GM18505 (cell line): ENCODE results near the gene FAM163B.

Source experiments
- ATAC-seq: cut with Tn5 transposase; IDR thresholded peaks from one replicate; pipeline ENCODE4 v1.9.1; 2021; ENCODE audit not compliant: unreplicated experiment
- POLR2A ChIP-seq: IDR thresholded peaks from 4 replicates; pipeline ENCODE4 v1.6.1; 2011; ENCODE audit warnings: borderline replicate concordance; ENCODE audit not compliant: insufficient read depth, insufficient read length; ENCODE audit errors: extremely low read depth

Gene FAM163B

GRCh38 chr9:133538176-133538575, 71.0 kb downstream of the FAM163B start:
- ATAC-seq: no peak
- no peak for TF ChIP-seq POLR2A

- no peak for TF ChIP-seq POLR2A
- no peak for ATAC-seq
Measured at GRCh38 chr9:133537257-133537656, 71.9 kb downstream of the FAM163B start.

GRCh38 chr9:133536536-133536935, 72.7 kb downstream of the FAM163B start:
- no peak for ATAC-seq
- no peak for TF ChIP-seq POLR2A

- TF ChIP-seq POLR2A: no peak
- no peak for ATAC-seq
Measured at GRCh38 chr9:133536080-133536479, 73.1 kb downstream of the FAM163B start.

- no peak for ATAC-seq
- TF ChIP-seq POLR2A: no peak
Measured at GRCh38 chr9:133535306-133535877, 73.8 kb downstream of the FAM163B start.

- no peak for ATAC-seq
Measured at GRCh38 chr9:133534346-133535291, 74.6 kb downstream of the FAM163B start, which contains the start of gene ADAMTSL2. Gene ADAMTSL2, plus strand, starts transcription at chr9:133534704. Its CDS starts 2,009 bp downstream, at chr9:133536713.

GRCh38 chr9:133533857-133534256, 75.3 kb downstream of the FAM163B start:
- no peak for ATAC-seq
- TF ChIP-seq POLR2A: no peak

More at GRCh38 chr9:133534346-133535291, 74.6 kb downstream of the FAM163B start, which contains the start of gene ADAMTSL2:
- TF ChIP-seq POLR2A: no peak

- no peak for TF ChIP-seq POLR2A
- no peak for ATAC-seq
Measured at GRCh38 chr9:133532937-133533668, 76.1 kb downstream of the FAM163B start.

GRCh38 chr9:133531293-133531692, 77.9 kb downstream of the FAM163B start:
- no peak for TF ChIP-seq POLR2A

GRCh38 chr9:133529874-133530273, 79.3 kb downstream of the FAM163B start:
- ATAC-seq: no peak
- TF ChIP-seq POLR2A: no peak

More at GRCh38 chr9:133531293-133531692, 77.9 kb downstream of the FAM163B start:
- no peak for ATAC-seq

- TF ChIP-seq POLR2A: no peak
- ATAC-seq: no peak
Measured at GRCh38 chr9:133529457-133529856, 79.7 kb downstream of the FAM163B start.

- ATAC-seq: no peak
- TF ChIP-seq POLR2A: no peak
Measured at GRCh38 chr9:133528876-133529241, 80.3 kb downstream of the FAM163B start.
